Progenitor cell of endocrine pancreas (in vitro differentiated cells): ENCODE data around the gene PGBD4. TPM values are rescaled to one million over a fixed set of nuclear protein-coding genes. Genes with fewer than 3 reads are reported as not detected.

Experiments used
- DNase-seq: peaks from one replicate; pipeline ENCODE4 v3.0.0; 2021; ENCODE audit warnings: low spot score; ENCODE audit not compliant: unreplicated experiment
- H3K27ac Mint-ChIP-seq: 2 replicates; pipeline ENCODE4 v1.8.0; 2021; ENCODE audit warnings: mild to moderate bottlenecking, moderate library complexity, mixed read lengths
- H3K27me3 Mint-ChIP-seq: 2 replicates; pipeline ENCODE4 v1.8.0; 2021; ENCODE audit warnings: mixed read lengths
- H3K36me3 Mint-ChIP-seq: 2 replicates; pipeline ENCODE4 v1.8.0; 2022; ENCODE audit warnings: mixed read lengths; ENCODE audit not compliant: insufficient read depth
- H3K4me1 Mint-ChIP-seq: 2 replicates; pipeline ENCODE4 v1.8.0; 2021; ENCODE audit warnings: low read depth, mixed read lengths
- H3K4me3 Mint-ChIP-seq: 2 replicates; pipeline ENCODE4 v1.8.0; 2021; ENCODE audit warnings: low read depth, mild to moderate bottlenecking, moderate library complexity, mixed read lengths
- H3K9me3 Mint-ChIP-seq: 2 replicates; pipeline ENCODE4 v1.8.0; 2021; ENCODE audit warnings: low read depth, mixed read lengths
- CTCF ChIP-seq: fragments of 200-600 bp; sonication (generic); IDR thresholded peaks from one replicate; pipeline ENCODE4 v1.5.0; 2021; ENCODE audit warnings: antibody characterized with exemption, mild to moderate bottlenecking; ENCODE audit not compliant: unreplicated experiment
- total RNA-seq: library from RNA; stranded (reverse); gene quantifications from 2 replicates; pipeline ENCODE4 v1.2.1, GENCODE V29; 2021

PGBD4 gene
- total RNA-seq, 1 donor from 2014 or later: 1.7 TPM

GRCh38 chr15:34122771-34123183 lies 20.9 kb downstream of the PGBD4 start:
- Mint-ChIP-seq H3K27me3 (no peaks in the 10 kb centered on the region), H3K4me3 (no peak overlapping the region), H3K4me1 (no peaks in the 10 kb centered on the region), H3K9me3 (peaks cover 8% of the 10 kb centered on the region), H3K36me3 (no peaks in the 10 kb centered on the region), H3K27ac (no peak overlapping the region)
- TF ChIP-seq CTCF: no peak
- no peak for DNase-seq

GRCh38 chr15:34124651-34125050 lies 22.8 kb downstream of the PGBD4 start:
- Mint-ChIP-seq H3K27ac (no peak overlapping the region), H3K36me3 (no peaks in the 10 kb centered on the region), H3K4me1 (no peaks in the 10 kb centered on the region), H3K4me3 (no peak overlapping the region), H3K27me3 (no peaks in the 10 kb centered on the region), H3K9me3 (peaks cover 8% of the 10 kb centered on the region)
- no peak for TF ChIP-seq CTCF
- DNase-seq: no peak

- H3K36me3 Mint-ChIP-seq: no peaks in the 10 kb centered on the region
- H3K4me1 Mint-ChIP-seq: no peaks in the 10 kb centered on the region
- TF ChIP-seq CTCF: no peak
- no peak for DNase-seq
- peaks cover 7% of the 10 kb centered on the region for H3K9me3 Mint-ChIP-seq
- H3K27me3 Mint-ChIP-seq: no peaks in the 10 kb centered on the region
- H3K4me3 Mint-ChIP-seq: no peak overlapping the region
- no peak overlapping the region for H3K27ac Mint-ChIP-seq
These were observed 24.1 kb downstream of the PGBD4 start for GRCh38 chr15:34125945-34126344.

GRCh38 chr15:34126522-34126921 lies 24.6 kb downstream of the PGBD4 start:
- DNase-seq: no peak
- no peak overlapping the region for H3K4me3 Mint-ChIP-seq
- H3K4me1 Mint-ChIP-seq: no peaks in the 10 kb centered on the region
- no peak overlapping the region for H3K27ac Mint-ChIP-seq
- TF ChIP-seq CTCF: no peak
- no peaks in the 10 kb centered on the region for H3K27me3 Mint-ChIP-seq
- no peaks in the 10 kb centered on the region for H3K36me3 Mint-ChIP-seq
- peaks cover 4% of the 10 kb centered on the region for H3K9me3 Mint-ChIP-seq

- no peaks in the 10 kb centered on the region for H3K9me3 Mint-ChIP-seq
- no peaks in the 10 kb centered on the region for H3K36me3 Mint-ChIP-seq
- no peak for TF ChIP-seq CTCF
- H3K4me3 Mint-ChIP-seq: no peak overlapping the region
- no peak for DNase-seq
- H3K27ac Mint-ChIP-seq: no peak overlapping the region
- H3K27me3 Mint-ChIP-seq: no peaks in the 10 kb centered on the region
- H3K4me1 Mint-ChIP-seq: no peaks in the 10 kb centered on the region
These were observed 27.0 kb downstream of the PGBD4 start for GRCh38 chr15:34128898-34129297.
